Retinal pigment epithelial cell (primary cell): ENCODE data around the gene M6PR.

Experiments used
- DNase-seq: peaks from one replicate; pipeline ENCODE4 v3.0.0-alpha.2; 2010; ENCODE audit warnings: low read depth
- H3K4me3 ChIP-seq: 2 replicates; pipeline ENCODE4 v1.5.1; 2011; ENCODE audit warnings: mild to moderate bottlenecking, low read length, control low read depth, moderate library complexity
- CTCF ChIP-seq: conservative IDR thresholded peaks from 2 replicates; pipeline ENCODE4 v1.5.1; 2011; ENCODE audit warnings: low read depth, low read length, control low read depth, inconsistent platforms

M6PR gene

GRCh38 chr12:8911606-8912268 lies 37.7 kb downstream of the M6PR start:
- no peak for DNase-seq
- TF ChIP-seq CTCF: no peak
- H3K4me3 ChIP-seq: no peak overlapping the region

GRCh38 chr12:8909752-8910151 lies 39.7 kb downstream of the M6PR start:
- no peak overlapping the region for H3K4me3 ChIP-seq
- no peak for TF ChIP-seq CTCF
- no peak for DNase-seq

GRCh38 chr12:8907513-8907912 lies 41.9 kb downstream of the M6PR start:
- no peak for TF ChIP-seq CTCF
- DNase-seq: no peak
- H3K4me3 ChIP-seq: no peak overlapping the region

GRCh38 chr12:8906266-8907180 lies 42.9 kb downstream of the M6PR start:
- TF ChIP-seq CTCF: no peak
- DNase-seq: no peak
- H3K4me3 ChIP-seq: no peak overlapping the region

- no peak for TF ChIP-seq CTCF
- no peak overlapping the region for H3K4me3 ChIP-seq
- peak; percentile 43 for DNase-seq
These were observed 43.9 kb downstream of the M6PR start for GRCh38 chr12:8905546-8905945.

GRCh38 chr12:8904665-8905064 lies 44.8 kb downstream of the M6PR start:
- no peak overlapping the region for H3K4me3 ChIP-seq
- DNase-seq: no peak
- TF ChIP-seq CTCF: no peak
